ENCODE data around the gene SESN3.

- TF ChIP-seq POLR2AphosphoS5 (IDR thresholded peaks at IDR 0.05; ENCODE audit: low read depth, low read length): no peak
- TF ChIP-seq, protein P1, sequence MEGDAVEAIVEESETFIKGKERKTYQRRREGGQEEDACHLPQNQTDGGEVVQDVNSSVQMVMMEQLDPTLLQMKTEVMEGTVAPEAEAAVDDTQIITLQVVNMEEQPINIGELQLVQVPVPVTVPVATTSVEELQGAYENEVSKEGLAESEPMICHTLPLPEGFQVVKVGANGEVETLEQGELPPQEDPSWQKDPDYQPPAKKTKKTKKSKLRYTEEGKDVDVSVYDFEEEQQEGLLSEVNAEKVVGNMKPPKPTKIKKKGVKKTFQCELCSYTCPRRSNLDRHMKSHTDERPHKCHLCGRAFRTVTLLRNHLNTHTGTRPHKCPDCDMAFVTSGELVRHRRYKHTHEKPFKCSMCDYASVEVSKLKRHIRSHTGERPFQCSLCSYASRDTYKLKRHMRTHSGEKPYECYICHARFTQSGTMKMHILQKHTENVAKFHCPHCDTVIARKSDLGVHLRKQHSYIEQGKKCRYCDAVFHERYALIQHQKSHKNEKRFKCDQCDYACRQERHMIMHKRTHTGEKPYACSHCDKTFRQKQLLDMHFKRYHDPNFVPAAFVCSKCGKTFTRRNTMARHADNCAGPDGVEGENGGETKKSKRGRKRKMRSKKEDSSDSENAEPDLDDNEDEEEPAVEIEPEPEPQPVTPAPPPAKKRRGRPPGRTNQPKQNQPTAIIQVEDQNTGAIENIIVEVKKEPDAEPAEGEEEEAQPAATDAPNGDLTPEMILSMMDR (IDR thresholded peaks at IDR 0.05): no peak
- no peak for TF ChIP-seq SIN3A (IDR thresholded peaks at IDR 0.05; ENCODE audit: borderline replicate concordance, insufficient read depth, low read depth, low read length)
- TF ChIP-seq REST (IDR thresholded peaks at IDR 0.05; ENCODE audit: insufficient read depth in 1 of 2, low read depth in 2 of 2, low read length in 1 of 2): no peak
These were observed 98.0 kb downstream of the SESN3 start for GRCh38 chr11:95132956-95133355.
